HEK293 (cell line): ENCODE results near the gene SMIM20.

Source experiments
- CTCF ChIA-PET: fragments of 350-600 bp; formaldehyde crosslinking; extraction: SDS; loops from one replicate; lab custom pipeline; 2021; ENCODE audit warnings: antibody characterized with exemption; lab: Yijun Ruan, JAX
- POLR2A ChIA-PET: fragments of 300-600 bp; formaldehyde crosslinking; extraction: SDS; loops from one replicate; lab custom pipeline; 2020; ENCODE audit warnings: antibody characterized with exemption, inconsistent platforms; lab: Yijun Ruan, JAX
- H3K27ac ChIP-seq: fragments of 200-500 bp; sonication (Bioruptor generic); 2 replicates; pipeline ENCODE4 v1.5.1; 2014; ENCODE audit warnings: low read depth, low read length, control low read depth, inconsistent platforms; ENCODE audit errors: extremely low read depth
- H3K36me3 ChIP-seq, 2 experiments: fragments of 200-500 bp in 1 of 2; sonication (Bioruptor generic) in 1 of 2; 1 replicate in 1 of 2; 2 replicates in 1 of 2; pipeline ENCODE4 v1.5.1; 2014 to 2017; ENCODE audit warnings: inconsistent platforms in 2 of 2, low read length in 2 of 2; ENCODE audit not compliant: control insufficient read depth in 2 of 2, insufficient read depth in 1 of 2
- H3K4me1 ChIP-seq: fragments of 200-500 bp; sonication (Bioruptor generic); 2 replicates; pipeline ENCODE4 v1.5.1; 2014; ENCODE audit warnings: mild to moderate bottlenecking, low read length, inconsistent platforms; ENCODE audit not compliant: control insufficient read depth, insufficient read depth
- H3K4me3 ChIP-seq: 2 replicates; pipeline ENCODE4 v1.5.1; 2011; ENCODE audit warnings: low read depth, mild to moderate bottlenecking, control low read depth, low read length, moderate library complexity
- H3K9me3 ChIP-seq: fragments of 200-500 bp; sonication (Bioruptor generic); 2 replicates; pipeline ENCODE4 v1.5.1; 2014; ENCODE audit warnings: low read depth, low read length, inconsistent platforms; ENCODE audit not compliant: control insufficient read depth, insufficient read depth
- GLI4 ChIP-seq: fragments of 450-650 bp; formaldehyde crosslinking; IDR thresholded peaks from 2 replicates; pipeline ENCODE4 v1.5.1; 2016; ENCODE audit warnings: missing biosample characterization, missing genetic modification characterization
- GLIS2 ChIP-seq: fragments of 450-650 bp; formaldehyde crosslinking; IDR thresholded peaks from 2 replicates; pipeline ENCODE4 v1.5.1; 2016; ENCODE audit warnings: missing biosample characterization, missing genetic modification characterization
- MEIS1 ChIP-seq: sonication (generic); formaldehyde crosslinking; IDR thresholded peaks from 2 replicates; pipeline ENCODE4 v1.8.1; 2022; ENCODE audit warnings: missing genetic modification reagents, mild to moderate bottlenecking, borderline replicate concordance
- MZF1 ChIP-seq: fragments of 450-650 bp; formaldehyde crosslinking; IDR thresholded peaks from 2 replicates; pipeline ENCODE4 v1.5.1; 2017; ENCODE audit warnings: missing biosample characterization, missing genetic modification characterization, borderline replicate concordance
- PRDM1 ChIP-seq: fragments of 450-650 bp; formaldehyde crosslinking; IDR thresholded peaks from 2 replicates; pipeline ENCODE4; 2016; ENCODE audit warnings: missing biosample characterization, missing genetic modification characterization
- REST ChIP-seq: fragments of 450-650 bp; formaldehyde crosslinking; IDR thresholded peaks from 2 replicates; pipeline ENCODE4 v1.5.1; 2016; ENCODE audit warnings: missing biosample characterization, missing genetic modification characterization
- TSHZ1 ChIP-seq: fragments of 450-650 bp; formaldehyde crosslinking; IDR thresholded peaks from 2 replicates; pipeline ENCODE4 v1.5.1; 2016; ENCODE audit warnings: missing biosample characterization, missing genetic modification characterization, borderline replicate concordance
- ZBTB17 ChIP-seq: fragments of 450-650 bp; formaldehyde crosslinking; IDR thresholded peaks from 2 replicates; pipeline ENCODE4 v1.5.1; 2016; ENCODE audit warnings: missing biosample characterization, missing genetic modification characterization
- ZNF169 ChIP-seq: fragments of 450-650 bp; formaldehyde crosslinking; IDR thresholded peaks from 2 replicates; pipeline ENCODE4 v1.5.1; 2016; ENCODE audit warnings: missing biosample characterization, missing genetic modification characterization
- ZNF175 ChIP-seq: fragments of 450-650 bp; formaldehyde crosslinking; IDR thresholded peaks from 2 replicates; pipeline ENCODE4 v1.5.1; 2016; ENCODE audit warnings: missing biosample characterization, missing genetic modification characterization
- ZNF354C ChIP-seq: fragments of 450-650 bp; formaldehyde crosslinking; IDR thresholded peaks from 2 replicates; pipeline ENCODE4 v1.5.1; 2016; ENCODE audit warnings: missing biosample characterization, missing genetic modification characterization, low read depth, borderline replicate concordance
- ZNF518A ChIP-seq: fragments of 450-650 bp; formaldehyde crosslinking; conservative IDR thresholded peaks from 2 replicates; pipeline ENCODE4 v1.5.1; 2016; ENCODE audit warnings: low read depth, missing biosample characterization, missing genetic modification characterization
- ZNF529 ChIP-seq: fragments of 450-650 bp; formaldehyde crosslinking; IDR thresholded peaks from 2 replicates; pipeline ENCODE4 v1.5.1; 2017; ENCODE audit warnings: missing genetic modification characterization, missing biosample characterization; ENCODE audit not compliant: insufficient replicate concordance
- ZNF561 ChIP-seq: fragments of 450-650 bp; IDR thresholded peaks from 2 replicates; pipeline ENCODE4 v1.5.1; 2018; ENCODE audit warnings: missing biosample characterization, missing genetic modification characterization, borderline replicate concordance
- ZNF626 ChIP-seq: fragments of 450-650 bp; sonication (Bioruptor Pico); formaldehyde crosslinking; IDR thresholded peaks from 2 replicates; pipeline ENCODE4 v1.5.1; 2018; ENCODE audit warnings: missing biosample characterization, missing genetic modification characterization, inconsistent platforms
- ZSCAN5A ChIP-seq: fragments of 450-650 bp; formaldehyde crosslinking; IDR thresholded peaks from 2 replicates; pipeline ENCODE4 v1.5.1; 2016; ENCODE audit warnings: missing biosample characterization, missing genetic modification characterization
- TF ChIP-seq, protein P1 (sequence below): fragments of 450-650 bp; formaldehyde crosslinking; IDR thresholded peaks from 2 replicates; pipeline ENCODE4; 2016; ENCODE audit warnings: missing biosample characterization, missing genetic modification characterization
- TF ChIP-seq, protein P2 (sequence below): fragments of 450-650 bp; formaldehyde crosslinking; IDR thresholded peaks from 2 replicates; pipeline ENCODE4 v1.5.1; 2016; ENCODE audit warnings: missing biosample characterization, missing genetic modification characterization, low read depth

The SMIM20 gene

DNA sequence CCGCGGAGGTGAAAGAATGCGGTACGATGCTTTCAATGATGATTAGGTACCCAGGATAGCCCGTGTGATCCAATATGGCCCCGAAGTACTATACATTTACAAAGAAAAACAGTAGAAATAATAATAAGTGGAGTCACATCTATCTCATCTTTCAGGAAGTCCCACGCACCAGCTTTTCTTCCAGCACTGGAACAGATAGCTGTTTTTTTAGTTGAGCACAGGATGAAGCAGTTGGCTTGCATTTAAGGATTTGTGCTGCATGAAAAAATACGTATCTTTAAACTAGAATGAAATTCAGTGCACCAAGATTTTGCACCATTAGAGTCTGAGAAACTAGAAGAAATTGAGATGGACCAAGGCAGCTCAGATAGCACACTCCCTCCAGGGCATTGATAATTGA lies 44.1 kb downstream of the SMIM20 start:
- CTCF ChIA-PET = interaction anchor here (0.6 kb wide), 1 partner anchor 244 kb away, joined by 3 read pairs; no protein-coding TSS in a partner anchor
- POLR2A ChIA-PET = interaction anchor here (1.1 kb wide), 1 partner anchor 11 kb away, joined by 3 read pairs; no protein-coding TSS in a partner anchor

More for the DNA sequence above, 44.1 kb downstream of the SMIM20 start:
- no peak for TF ChIP-seq ZBTB17 (tag by site-specific recombination)
- no peak for TF ChIP-seq MZF1 (tag by site-specific recombination)
- TF ChIP-seq, protein P1, sequence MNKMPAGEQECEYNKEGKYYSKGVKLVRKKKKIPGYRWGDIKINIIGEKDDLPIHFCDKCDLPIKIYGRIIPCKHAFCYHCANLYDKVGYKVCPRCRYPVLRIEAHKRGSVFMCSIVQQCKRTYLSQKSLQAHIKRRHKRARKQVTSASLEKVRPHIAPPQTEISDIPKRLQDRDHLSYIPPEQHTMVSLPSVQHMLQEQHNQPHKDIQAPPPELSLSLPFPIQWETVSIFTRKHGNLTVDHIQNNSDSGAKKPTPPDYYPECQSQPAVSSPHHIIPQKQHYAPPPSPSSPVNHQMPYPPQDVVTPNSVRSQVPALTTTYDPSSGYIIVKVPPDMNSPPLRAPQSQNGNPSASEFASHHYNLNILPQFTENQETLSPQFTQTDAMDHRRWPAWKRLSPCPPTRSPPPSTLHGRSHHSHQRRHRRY (tag by site-specific recombination) = no peak
- TF ChIP-seq ZNF529 (tag by site-specific recombination) = no peak
- no peak for TF ChIP-seq ZNF169 (tag by site-specific recombination)
- TF ChIP-seq ZNF518A (tag by site-specific recombination) = no peak
- no peak for TF ChIP-seq TSHZ1 (tag by site-specific recombination)
- no peak for TF ChIP-seq GLI4 (tag by site-specific recombination)
- TF ChIP-seq, protein P2, sequence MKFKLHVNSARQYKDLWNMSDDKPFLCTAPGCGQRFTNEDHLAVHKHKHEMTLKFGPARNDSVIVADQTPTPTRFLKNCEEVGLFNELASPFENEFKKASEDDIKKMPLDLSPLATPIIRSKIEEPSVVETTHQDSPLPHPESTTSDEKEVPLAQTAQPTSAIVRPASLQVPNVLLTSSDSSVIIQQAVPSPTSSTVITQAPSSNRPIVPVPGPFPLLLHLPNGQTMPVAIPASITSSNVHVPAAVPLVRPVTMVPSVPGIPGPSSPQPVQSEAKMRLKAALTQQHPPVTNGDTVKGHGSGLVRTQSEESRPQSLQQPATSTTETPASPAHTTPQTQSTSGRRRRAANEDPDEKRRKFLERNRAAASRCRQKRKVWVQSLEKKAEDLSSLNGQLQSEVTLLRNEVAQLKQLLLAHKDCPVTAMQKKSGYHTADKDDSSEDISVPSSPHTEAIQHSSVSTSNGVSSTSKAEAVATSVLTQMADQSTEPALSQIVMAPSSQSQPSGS (tag by site-specific recombination) = no peak
- TF ChIP-seq ZSCAN5A (tag by site-specific recombination) = no peak
- TF ChIP-seq ZNF175 (tag by site-specific recombination) = no peak
- no peak for TF ChIP-seq ZNF561 (tag by site-specific recombination)
- no peak for TF ChIP-seq ZNF354C (tag by site-specific recombination)
- no peak for TF ChIP-seq PRDM1 (tag by site-specific recombination)
- no peak for TF ChIP-seq REST (tag by site-specific recombination)
- no peak for TF ChIP-seq GLIS2
- TF ChIP-seq MEIS1 (CRISPR knock-in tag) = no peak
- TF ChIP-seq ZNF626 (tag by site-specific recombination) = no peak
- H3K9me3 ChIP-seq = no peaks in the 10 kb centered on the region
- H3K27ac ChIP-seq = no peak overlapping the region
- no peak overlapping the region for H3K4me3 ChIP-seq
- no peaks in the 10 kb centered on the region for H3K36me3 ChIP-seq
- H3K4me1 ChIP-seq = no peaks in the 10 kb centered on the region
